Measurements from ENCODE around the gene EID2B.

EID2B gene

GRCh38 chr19:39557811-39558623, 25.4 kb upstream of the EID2B start:
- no peak overlapping the region for H3K4me3 ChIP-seq (replicated peaks; ENCODE audit: insufficient read depth, low read length)
- no peak overlapping the region for H3K27ac ChIP-seq (replicated peaks)
- no peak for TF ChIP-seq POLR2AphosphoS5 (IDR thresholded peaks at IDR 0.05; ENCODE audit: low read depth)
- TF ChIP-seq CTCF (IDR thresholded peaks at IDR 0.05; ENCODE audit: insufficient read depth, low read length), result no peak
- no peak for TF ChIP-seq REST (IDR thresholded peaks at IDR 0.05; ENCODE audit: insufficient replicate concordance, low read depth)
- TF ChIP-seq SPI1 (IDR thresholded peaks at IDR 0.05; ENCODE audit: borderline replicate concordance, low read depth), result no peak
- TF ChIP-seq GABPA (IDR thresholded peaks at IDR 0.05; ENCODE audit: low read depth), result no peak
- H3K27me3 ChIP-seq (ENCODE audit: insufficient read depth, poor library complexity, severe bottlenecking), result peaks cover 8% of the 10 kb centered on the region
- no peak for DNase-seq (ENCODE audit: low read depth in 1 of 2, low spot score in 1 of 2)

- DNase-seq (ENCODE audit: low read depth in 1 of 2, low spot score in 1 of 2), result no peak
- no peak overlapping the region for H3K27ac ChIP-seq (replicated peaks)
- H3K4me3 ChIP-seq (replicated peaks; ENCODE audit: insufficient read depth, low read length), result no peak overlapping the region
- no peak for TF ChIP-seq CTCF (IDR thresholded peaks at IDR 0.05; ENCODE audit: insufficient read depth, low read length)
- TF ChIP-seq REST (IDR thresholded peaks at IDR 0.05; ENCODE audit: insufficient replicate concordance, low read depth), result no peak
- TF ChIP-seq GABPA (IDR thresholded peaks at IDR 0.05; ENCODE audit: low read depth), result no peak
- TF ChIP-seq POLR2AphosphoS5 (IDR thresholded peaks at IDR 0.05; ENCODE audit: low read depth), result no peak
- no peak for TF ChIP-seq SPI1 (IDR thresholded peaks at IDR 0.05; ENCODE audit: borderline replicate concordance, low read depth)
- peaks cover 3% of the 10 kb centered on the region for H3K27me3 ChIP-seq (ENCODE audit: insufficient read depth, poor library complexity, severe bottlenecking)
Observed at GRCh38 chr19:39555883-39556282, 23.2 kb upstream of the EID2B start.

GRCh38 chr19:39554701-39555311, 22.2 kb upstream of the EID2B start:
- no peak overlapping the region for H3K27ac ChIP-seq (replicated peaks)
- TF ChIP-seq GABPA (IDR thresholded peaks at IDR 0.05; ENCODE audit: low read depth), result no peak
- TF ChIP-seq CTCF (IDR thresholded peaks at IDR 0.05; ENCODE audit: insufficient read depth, low read length), result no peak
- TF ChIP-seq REST (IDR thresholded peaks at IDR 0.05; ENCODE audit: insufficient replicate concordance, low read depth), result no peak
- no peak for TF ChIP-seq SPI1 (IDR thresholded peaks at IDR 0.05; ENCODE audit: borderline replicate concordance, low read depth)
- no peak for TF ChIP-seq POLR2AphosphoS5 (IDR thresholded peaks at IDR 0.05; ENCODE audit: low read depth)
- peaks cover 3% of the 10 kb centered on the region for H3K27me3 ChIP-seq (ENCODE audit: insufficient read depth, poor library complexity, severe bottlenecking)
- DNase-seq (ENCODE audit: low read depth in 1 of 2, low spot score in 1 of 2), result no peak
- H3K4me3 ChIP-seq (replicated peaks; ENCODE audit: insufficient read depth, low read length), result no peak overlapping the region

Data from HL-60 (cell line).